Measurements from ENCODE around the gene CRKL.
"Not testable (repeated sequence)": the region's sequence is repeated elsewhere in the genome, so short reads cannot be mapped to it uniquely, and the experiment has no call there.

Gene CRKL

GRCh38 chr22:20901093-20902033 is 15.8 kb upstream of the CRKL start:
- DNase-seq (ENCODE audit: low read depth, low spot score), result not testable (repeated sequence)

- DNase-seq (ENCODE audit: low read depth, low spot score), result no peak
These were observed 14.1 kb upstream of the CRKL start for GRCh38 chr22:20903093-20903492.

- no peak for DNase-seq (ENCODE audit: low read depth, low spot score)
These were observed 12.9 kb upstream of the CRKL start for GRCh38 chr22:20904008-20904979.

DNA sequence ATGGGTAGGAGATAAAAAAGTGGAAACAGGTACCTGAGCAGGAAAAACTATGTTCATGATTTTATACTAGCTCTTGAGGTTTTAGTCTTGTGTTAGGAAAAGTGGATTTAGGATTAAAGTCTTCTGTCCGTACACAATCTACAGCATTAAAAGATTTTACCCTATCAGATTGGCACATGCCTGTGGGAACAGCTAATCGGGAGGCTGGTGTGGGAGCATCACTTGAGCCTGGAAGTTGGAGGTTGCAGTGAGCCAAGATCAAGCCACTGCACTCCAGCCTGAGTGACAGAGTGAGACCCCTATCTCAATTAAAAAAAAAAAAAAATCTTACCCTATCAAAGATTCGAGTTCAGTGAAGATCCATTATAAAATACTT is 12.2 kb upstream of the CRKL start:
- no peak for DNase-seq (ENCODE audit: low read depth, low spot score)

DNA sequence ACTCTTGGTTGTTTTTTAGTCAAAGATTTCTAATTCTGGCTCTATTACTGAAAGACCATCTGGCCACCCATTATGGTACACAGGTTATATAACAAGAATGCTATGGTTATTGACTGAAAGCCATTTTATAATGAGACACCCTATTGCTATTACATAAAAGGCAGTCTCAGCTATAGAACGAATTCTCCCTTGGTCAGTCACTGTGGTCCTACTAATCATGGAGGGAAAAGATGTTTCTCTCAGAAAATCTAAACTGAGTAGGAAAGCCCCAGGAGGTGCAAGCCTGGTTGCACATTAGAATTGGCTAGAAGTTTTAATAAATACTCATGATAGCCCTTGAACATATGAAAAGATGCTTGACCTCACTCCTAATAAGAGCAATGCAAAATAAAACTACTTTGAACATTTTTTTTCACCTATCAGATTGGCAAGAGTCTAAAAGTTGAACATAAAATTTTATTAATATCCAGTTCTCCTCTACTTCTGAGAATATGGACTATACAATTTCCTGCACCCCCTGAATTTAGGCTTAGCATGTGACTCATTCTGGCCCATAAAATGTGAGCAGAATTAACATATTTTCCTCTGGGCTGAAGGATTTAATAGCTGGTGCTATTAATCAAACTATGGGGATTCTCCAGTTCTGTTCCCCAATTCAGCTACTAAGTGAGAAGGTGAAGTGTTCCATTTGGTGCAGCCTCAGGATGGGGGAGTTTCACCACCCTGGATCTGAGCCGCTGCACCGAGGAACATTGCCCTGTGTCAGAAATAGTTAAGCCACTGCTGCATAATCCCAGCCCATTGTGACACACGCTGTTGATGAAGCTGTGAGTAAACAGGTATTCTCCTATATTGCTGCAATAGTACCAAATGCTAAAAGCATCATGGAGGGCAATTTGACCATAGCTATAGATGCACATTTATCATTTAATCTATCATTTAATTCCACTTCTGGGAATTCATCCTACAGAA is 11.5 kb upstream of the CRKL start:
- no peak for DNase-seq (ENCODE audit: low read depth, low spot score)

GRCh38 chr22:20906387-20906767 is 10.8 kb upstream of the CRKL start:
- DNase-seq (ENCODE audit: low read depth, low spot score), result no peak

GRCh38 chr22:20908717-20909116 is 8.5 kb upstream of the CRKL start:
- DNase-seq (ENCODE audit: low read depth, low spot score), result not testable (repeated sequence)

DNA sequence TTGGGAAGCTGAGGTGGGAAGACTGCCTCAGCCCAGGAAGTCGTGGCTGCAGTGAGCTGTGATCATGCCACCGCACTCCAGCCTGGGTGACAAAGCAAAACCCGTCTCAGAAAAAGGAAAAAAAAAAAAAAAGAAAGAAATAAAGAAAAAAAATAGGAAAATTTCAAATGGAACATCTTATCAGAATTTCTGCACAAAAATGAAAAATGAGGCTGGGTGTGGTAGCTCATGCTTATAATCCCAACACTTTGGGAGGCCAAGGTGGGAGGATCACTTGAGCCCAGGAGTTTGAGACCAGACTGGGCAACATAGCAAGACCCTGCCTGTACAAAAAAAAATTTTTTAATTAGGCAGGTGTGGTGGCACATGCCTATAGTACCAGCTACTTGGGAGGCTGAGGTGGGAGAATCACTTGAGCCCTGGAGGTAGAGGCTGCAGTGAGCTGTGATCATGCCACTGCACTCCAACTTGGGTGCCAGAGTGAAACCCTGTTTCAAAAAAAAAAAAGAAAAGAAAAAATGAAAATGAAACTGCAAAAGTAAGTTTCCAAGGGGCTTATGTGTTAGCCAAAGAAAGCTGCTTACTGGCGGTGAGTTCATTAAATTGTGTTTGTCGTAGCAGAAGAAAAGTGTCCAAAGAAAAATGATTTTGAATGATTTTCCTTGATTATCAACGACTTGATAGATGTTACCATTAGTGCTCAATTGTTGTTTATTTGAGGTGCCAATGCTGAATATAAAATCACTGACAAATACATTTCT is 7.5 kb upstream of the CRKL start:
- DNase-seq (ENCODE audit: low read depth, low spot score), result no peak

DNA sequence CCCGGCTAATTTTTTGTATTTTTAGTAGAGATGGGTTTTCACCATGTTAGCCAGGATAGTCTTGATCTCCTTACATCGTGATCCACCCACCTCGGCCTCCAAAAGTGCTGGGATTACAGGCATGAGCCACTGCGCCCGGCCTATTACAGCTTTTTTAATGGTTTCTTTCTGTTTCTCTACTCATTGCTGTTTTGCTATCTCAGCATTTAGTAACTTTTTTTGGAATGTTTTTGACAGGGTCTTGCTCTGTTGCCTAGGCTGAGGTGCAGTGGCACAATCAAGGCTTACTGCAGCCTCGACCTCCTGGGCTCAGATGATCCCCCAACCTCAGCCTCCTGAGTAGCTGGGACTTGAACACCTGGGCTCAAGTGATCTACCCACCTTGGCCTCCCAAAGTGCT is 4.7 kb upstream of the CRKL start:
- DNase-seq (ENCODE audit: low read depth, low spot score), result no peak

DNA sequence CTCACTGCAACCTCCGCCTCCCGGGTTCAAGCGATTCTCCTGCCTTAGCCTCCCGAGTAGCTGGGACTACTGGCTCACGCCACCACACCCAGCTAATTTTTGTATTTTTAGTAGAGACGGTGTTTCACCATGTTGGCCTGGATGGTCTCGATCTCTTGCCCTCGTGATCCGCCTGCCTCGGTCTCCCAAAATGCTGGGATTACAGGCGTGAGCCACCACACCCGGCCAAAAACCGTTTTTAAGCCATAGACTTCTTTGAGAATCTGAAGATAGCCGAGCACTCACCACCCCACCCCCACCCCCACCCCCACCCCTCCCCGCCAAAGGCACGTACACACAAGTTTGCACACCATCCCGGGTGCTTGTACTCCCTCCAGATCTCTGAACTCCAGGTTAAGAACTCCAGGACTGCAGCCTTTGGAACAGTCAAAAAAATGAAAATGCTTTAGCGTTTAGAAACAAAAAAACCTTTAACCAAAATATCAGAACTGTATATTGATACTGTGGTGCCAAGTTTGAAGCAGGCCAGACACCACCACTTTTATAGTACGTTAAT is 1.5 kb downstream of the CRKL start:
- no peak for DNase-seq (ENCODE audit: low read depth, low spot score)

DNA sequence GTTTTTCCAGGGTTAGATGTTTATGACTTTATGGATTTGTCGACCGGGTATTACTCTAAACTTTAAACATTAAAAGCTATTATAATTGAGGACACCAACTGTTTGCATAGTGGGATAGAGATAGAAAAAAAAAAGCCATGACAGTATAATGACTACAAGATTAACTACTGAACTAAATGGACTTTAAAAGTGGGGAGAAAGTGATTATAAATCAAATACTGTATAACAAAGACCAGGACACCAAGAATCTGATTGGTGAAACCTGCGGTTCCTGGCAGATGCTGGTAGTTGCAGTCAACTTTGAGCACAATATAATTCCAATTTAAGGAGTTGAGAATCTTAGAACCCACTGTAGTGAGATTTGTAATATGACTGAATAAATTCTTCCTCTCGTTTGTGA is 2.5 kb downstream of the CRKL start:
- no peak for DNase-seq (ENCODE audit: low read depth, low spot score)

- DNase-seq (ENCODE audit: low read depth, low spot score), result no peak
These were observed 3.6 kb downstream of the CRKL start for GRCh38 chr22:20920881-20921203.

DNA sequence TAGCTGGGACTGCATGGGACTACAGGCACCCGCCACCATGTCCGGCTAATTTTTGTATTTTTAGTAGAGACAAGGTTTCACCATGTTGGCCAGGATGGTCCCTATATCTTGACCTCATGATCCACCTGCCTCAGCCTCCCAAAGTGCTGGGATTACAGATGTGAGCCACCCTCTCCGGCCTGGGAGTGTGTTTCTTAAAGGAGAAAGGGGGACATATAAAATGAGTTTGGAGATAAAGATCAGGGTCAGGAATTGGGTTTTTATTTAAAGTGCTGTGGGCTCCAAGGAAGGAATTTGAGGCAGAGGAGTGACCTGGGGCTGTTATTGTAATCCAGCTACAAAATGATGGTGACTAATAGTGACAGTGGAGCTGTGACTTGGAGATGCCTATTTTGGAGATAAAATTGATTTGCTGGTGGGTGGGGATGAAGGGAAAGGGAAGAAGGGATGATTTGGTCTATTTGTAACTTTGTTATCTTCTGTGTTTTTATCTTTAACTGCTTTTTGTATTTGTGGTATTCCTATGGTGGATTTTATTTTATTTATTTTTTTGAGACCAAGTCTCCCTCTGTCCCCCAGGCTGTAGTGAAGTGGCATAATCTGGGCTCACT is 5.0 kb downstream of the CRKL start:
- no peak for DNase-seq (ENCODE audit: low read depth, low spot score)

GRCh38 chr22:20926243-20926642 is 9.0 kb downstream of the CRKL start:
- no peak for DNase-seq (ENCODE audit: low read depth, low spot score)

- no peak for DNase-seq (ENCODE audit: low read depth, low spot score)
These were observed 10.8 kb downstream of the CRKL start for GRCh38 chr22:20927940-20928572.

- no peak for DNase-seq (ENCODE audit: low read depth, low spot score)
These were observed 11.4 kb downstream of the CRKL start for GRCh38 chr22:20928573-20928967.

GRCh38 chr22:20930004-20930403 is 12.8 kb downstream of the CRKL start:
- DNase-seq (ENCODE audit: low read depth, low spot score), result no peak

DNA sequence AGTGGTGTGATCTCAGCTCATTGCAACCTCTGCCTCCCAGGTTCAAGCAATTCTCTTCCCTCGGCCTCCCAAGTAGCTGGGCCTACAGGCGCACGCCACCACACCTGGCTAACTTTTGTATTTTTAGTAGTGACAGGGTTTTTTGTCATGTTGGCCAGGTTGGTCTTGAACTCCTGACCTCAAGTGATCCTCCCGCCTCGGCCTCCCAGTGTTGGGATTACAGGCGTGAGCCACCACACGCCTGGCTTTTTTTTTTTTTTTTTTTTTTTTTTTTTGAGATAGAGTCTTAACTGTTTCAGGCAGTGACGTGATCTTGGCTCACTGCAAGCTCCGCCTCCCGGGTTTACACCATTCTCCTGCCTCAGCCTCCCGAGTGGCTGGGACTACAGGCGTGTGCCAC is 13.2 kb downstream of the CRKL start:
- DNase-seq (ENCODE audit: low read depth, low spot score), result not testable (repeated sequence)

DNA sequence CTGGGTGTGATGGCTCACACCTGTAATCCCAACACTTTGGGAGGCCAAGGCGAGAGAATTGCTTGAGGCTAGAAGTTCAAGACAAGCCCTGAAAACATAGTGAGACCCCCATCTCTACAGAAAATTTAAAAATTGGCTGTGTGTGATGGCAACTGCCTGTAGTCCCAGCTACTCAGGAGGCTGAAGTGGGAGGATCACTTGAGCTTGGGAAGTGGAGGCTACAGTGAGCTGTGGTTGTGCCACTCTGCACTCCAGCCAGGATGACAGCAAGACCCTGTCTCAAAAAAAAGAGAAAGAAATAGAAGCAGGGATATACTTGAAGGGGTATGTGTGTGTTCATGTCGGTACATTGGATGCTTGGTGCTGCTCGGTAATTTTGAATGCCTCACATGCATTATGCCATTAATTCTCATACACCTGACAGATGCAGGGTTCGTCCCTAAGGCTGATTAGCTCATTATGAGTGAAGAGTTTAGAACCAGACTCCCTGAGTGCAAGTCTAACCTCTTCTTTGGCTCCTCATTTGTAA is 14.0 kb downstream of the CRKL start:
- no peak for DNase-seq (ENCODE audit: low read depth, low spot score)

Measured in smooth muscle cell of the brain vasculature (primary cell).